K562 (cell line): ENCODE measurements around the gene ITPR1. TPM values are rescaled to one million over a fixed set of nuclear protein-coding genes. Genes with fewer than 3 reads are reported as not detected.

Experiments used
- ADNP ChIP-seq: fragments of 200-800 bp; sonication (Bioruptor generic); IDR thresholded peaks from 2 replicates; pipeline ENCODE4 v1.6.1; 2016; ENCODE audit warnings: missing genetic modification characterization, missing compliant biosample characterization
- CCNT2 ChIP-seq: IDR thresholded peaks from 2 replicates; pipeline ENCODE4 v1.6.1; 2011; ENCODE audit warnings: borderline replicate concordance, low read depth, mild to moderate bottlenecking, moderate library complexity, mixed read lengths, low read length; ENCODE audit not compliant: insufficient read length; ENCODE audit errors: extremely low read depth
- EP300 ChIP-seq: IDR thresholded peaks from 2 replicates; pipeline ENCODE4 v1.6.1; 2012; ENCODE audit warnings: low read length, improper control_type of control experiment
- HDAC8 ChIP-seq: fragments of 450-650 bp; IDR thresholded peaks from 2 replicates; pipeline ENCODE4 v1.6.1; 2016; ENCODE audit warnings: mild to moderate bottlenecking, missing genetic modification characterization, moderate library complexity, missing compliant biosample characterization
- MNT ChIP-seq, 2 experiments: fragments of 450-650 bp; conservative IDR thresholded peaks; 2 replicates each; pipeline ENCODE4 v1.6.1; 2017; ENCODE audit warnings: mild to moderate bottlenecking in 2 of 2, moderate library complexity in 2 of 2
- NFIX ChIP-seq: fragments of 250-450 bp; sonication (Bioruptor Pico); IDR thresholded peaks from 2 replicates; pipeline ENCODE4 v1.4.0; 2020; ENCODE audit warnings: low read depth, mild to moderate bottlenecking, moderate library complexity
- PML ChIP-seq: IDR thresholded peaks from 2 replicates; pipeline ENCODE4 v1.6.1; 2012; ENCODE audit warnings: low read length, inconsistent platforms
- PTBP1 ChIP-seq: fragments of 200-400 bp; formaldehyde crosslinking; IDR thresholded peaks from 2 replicates; pipeline ENCODE4 v1.6.1; 2017; ENCODE audit warnings: low read depth, low read length
- RB1 ChIP-seq: fragments of 450-650 bp; IDR thresholded peaks from 2 replicates; pipeline ENCODE4 v1.6.1; 2017; ENCODE audit warnings: low read depth, mild to moderate bottlenecking
- REST ChIP-seq, 2 experiments: fragments of 450-650 bp; formaldehyde crosslinking in 1 of 2; IDR thresholded peaks; 2 replicates each; pipeline versions ENCODE4 v1.4.0 to v1.6.1; 2014 to 2020; ENCODE audit warnings: mild to moderate bottlenecking in 2 of 2, borderline replicate concordance in 1 of 2, low read depth in 1 of 2
- SIN3A ChIP-seq, 2 experiments: fragments of 150-350 bp in 1 of 2; IDR thresholded peaks; 2 replicates each; pipeline ENCODE4 v1.6.1; 2011 to 2016; ENCODE audit warnings: borderline replicate concordance in 2 of 2, low read depth in 2 of 2, low read length in 2 of 2, mild to moderate bottlenecking in 2 of 2, moderate library complexity in 2 of 2; ENCODE audit not compliant: control insufficient read depth in 1 of 2
- SMARCE1 ChIP-seq: fragments of 450-650 bp; IDR thresholded peaks from 2 replicates; pipeline ENCODE4 v1.7.1; 2016; ENCODE audit warnings: mild to moderate bottlenecking
- TCF3 ChIP-seq: sonication (generic); formaldehyde crosslinking; IDR thresholded peaks from 2 replicates; pipeline ENCODE4 v1.4.0; 2020; ENCODE audit warnings: mild to moderate bottlenecking, missing genetic modification reagents
- ZBTB2 ChIP-seq: fragments of 450-650 bp; IDR thresholded peaks from 2 replicates; pipeline ENCODE4 v1.6.1; 2016; ENCODE audit warnings: antibody characterized with exemption
- ZNF217 ChIP-seq: sonication (generic); formaldehyde crosslinking; IDR thresholded peaks from 2 replicates; pipeline ENCODE4 v1.8.0; 2022; ENCODE audit warnings: mild to moderate bottlenecking, missing genetic modification reagents
- ZNF766 ChIP-seq: fragments of 200-800 bp; sonication (Bioruptor generic); conservative IDR thresholded peaks from 2 replicates; pipeline ENCODE4 v1.6.1; 2016; ENCODE audit warnings: missing genetic modification characterization, missing compliant biosample characterization
- polyA plus RNA-seq, 8 experiments: library from polyadenylated mRNA; depleted of rRNA in 4 of 8; stranded (reverse) in 5 of 8; unstranded in 3 of 8; fragments of >200 nt; fragmentation: Nextera tagmentation in 2 of 8; fragmentation: Illumina TruSeq in 1 of 8; extraction: Ambion mirVana in 2 of 8; extraction: Trizol in 1 of 8; gene quantifications; 2 replicates each; pipeline versions ENCODE4 v1.2.1 to v1.2.3, GENCODE V29; 2011 to 2014; ENCODE audit warnings: inconsistent platforms in 1 of 8, missing spikeins in 1 of 8
- total RNA-seq, 7 experiments: library from RNA; depleted of rRNA in 6 of 7; stranded (reverse); fragments of >200 nt in 6 of 7; fragmentation: Illumina TruSeq in 2 of 7; extraction: Trizol in 2 of 7; gene quantifications; 2 replicates each; pipeline versions ENCODE4 v1.2.1 to v1.2.3, GENCODE V29; 2011 to 2021; ENCODE audit warnings: low replicate concordance in 1 of 7

ITPR1 gene
- total and polyA plus RNA-seq, 9 of the 15 experiments (the other 6 are each of a cell fraction or from before 2014, with no cell fraction given) = 22.4 to 40.0 (median 27.4) TPM

- TF ChIP-seq SIN3A (IDR thresholded peaks at IDR 0.05; ENCODE audit: borderline replicate concordance in 2 of 2, control insufficient read depth in 1 of 2, low read depth in 2 of 2, low read length in 2 of 2) (no peak), ZNF766 (no peak), NFIX (CRISPR knock-in tag) (no peak), REST (IDR thresholded peaks at IDR 0.05; ENCODE audit: borderline replicate concordance) (peak; percentile 55), REST (CRISPR knock-in tag; IDR thresholded peaks at IDR 0.05; ENCODE audit: low read depth) (no peak), PTBP1 (no peak), PML (peak; percentile 63; the same call in 1 of the 2 replicates), RB1 (no peak), CCNT2 (peak; percentile 57), MNT (conservative IDR thresholded peaks at IDR 0.05) (no peak), TCF3 (CRISPR knock-in tag) (peak; percentile 75), EP300 (peak; percentile 55; the same call in 1 of the 2 replicates), ZNF217 (no peak), SMARCE1 (0 out of 2 replicates have a peak, but pooled peaks have one; percentile 28), ZBTB2 (no peak), ADNP (tag) (peak; percentile 88), HDAC8 (tag) (no peak)
These were observed 30.6 kb upstream of the ITPR1 start (continued) for GRCh38 chr3:4462369-4463040.
